Endodermal cell (in vitro differentiated cells): ENCODE data around the gene QSOX1. TPM values are rescaled to one million over a fixed set of nuclear protein-coding genes. Genes with fewer than 3 reads are reported as not detected.

Experiments used
- DNase-seq: peaks from one replicate; pipeline ENCODE4 v3.0.0-alpha.2; 2017
- H3K27ac ChIP-seq: 2 replicates; pipeline ENCODE4 v1.5.1; 2013; ENCODE audit warnings: mild to moderate bottlenecking, low read depth, low read length, moderate library complexity
- H3K27me3 ChIP-seq: 2 replicates; pipeline ENCODE4 v1.6.1; 2013; ENCODE audit warnings: mild to moderate bottlenecking, low read length, moderate library complexity; ENCODE audit not compliant: insufficient read depth, control insufficient read depth, poor library complexity, severe bottlenecking
- H3K36me3 ChIP-seq: 2 replicates; pipeline ENCODE4 v1.7.0; 2013; ENCODE audit warnings: mild to moderate bottlenecking, low read length, moderate library complexity; ENCODE audit not compliant: control insufficient read depth, insufficient read depth
- H3K4me1 ChIP-seq: one replicate; pipeline ENCODE4 v1.7.0; 2013; ENCODE audit warnings: low read length; ENCODE audit not compliant: control insufficient read depth, insufficient read depth
- H3K4me3 ChIP-seq: 2 replicates; pipeline ENCODE4 v1.5.1; 2013; ENCODE audit warnings: mild to moderate bottlenecking, low read length, moderate library complexity
- H3K9ac ChIP-seq: 2 replicates; pipeline ENCODE4 v1.6.1; 2013; ENCODE audit warnings: mild to moderate bottlenecking, low read length, moderate library complexity; ENCODE audit not compliant: poor library complexity, severe bottlenecking; ENCODE audit errors: extremely low read depth
- H3K9me3 ChIP-seq: 2 replicates; pipeline ENCODE4 v1.6.1; 2013; ENCODE audit warnings: mild to moderate bottlenecking, low read length, moderate library complexity; ENCODE audit not compliant: control insufficient read depth
- H3K27ac Mint-ChIP-seq: 2 replicates; pipeline ENCODE4 v1.8.0; 2020; ENCODE audit warnings: mixed read lengths
- H3K27me3 Mint-ChIP-seq: 2 replicates; pipeline ENCODE4 v1.8.0; 2021; ENCODE audit warnings: mild to moderate bottlenecking, mixed read lengths; ENCODE audit not compliant: insufficient read depth
- H3K36me3 Mint-ChIP-seq: 2 replicates; pipeline ENCODE4 v1.8.0; 2020; ENCODE audit warnings: low read depth, mixed read lengths
- H3K4me1 Mint-ChIP-seq: 2 replicates; pipeline ENCODE4 v1.8.0; 2020; ENCODE audit warnings: mixed read lengths
- H3K4me3 Mint-ChIP-seq: 2 replicates; pipeline ENCODE4 v1.8.0; 2020; ENCODE audit warnings: mild to moderate bottlenecking, moderate library complexity, mixed read lengths
- H3K9me3 Mint-ChIP-seq: 2 replicates; pipeline ENCODE4 v1.8.0; 2020; ENCODE audit warnings: mild to moderate bottlenecking, mixed read lengths
- WGBS, 2 experiments: methylation state at CpG; one replicate each; pipeline versions ENCODE4 v1.1.5 to v1.1.7; 2013; ENCODE audit warnings: missing lambda C conversion rate in 2 of 2, mixed read lengths in 1 of 2; ENCODE audit not compliant: insufficient coverage in 1 of 2, insufficient read length in 1 of 2; 5-methylcytosine and 5-hydroxymethylcytosine counted together
- total RNA-seq, 2 donors: library from RNA; stranded (reverse); fragmentation: NEBNext Ultra II Directional in 1 of 2; extraction: Animal tissue kit (Norgen Biotek cat#: 25700) in 1 of 2; gene quantifications; 2 replicates in 1 of 2; 3 replicates in 1 of 2; pipeline ENCODE4 v1.2.1, GENCODE V29; 2021
- TF ChIP-seq, protein P1 (sequence below): fragments of 200-600 bp; sonication (generic); conservative IDR thresholded peaks from 2 replicates; pipeline ENCODE4 v1.5.0; 2021; ENCODE audit warnings: antibody characterized with exemption, mild to moderate bottlenecking

Gene QSOX1
- total RNA-seq, 2 donors from 2014 or later: 77.9 to 116 TPM

DNA sequence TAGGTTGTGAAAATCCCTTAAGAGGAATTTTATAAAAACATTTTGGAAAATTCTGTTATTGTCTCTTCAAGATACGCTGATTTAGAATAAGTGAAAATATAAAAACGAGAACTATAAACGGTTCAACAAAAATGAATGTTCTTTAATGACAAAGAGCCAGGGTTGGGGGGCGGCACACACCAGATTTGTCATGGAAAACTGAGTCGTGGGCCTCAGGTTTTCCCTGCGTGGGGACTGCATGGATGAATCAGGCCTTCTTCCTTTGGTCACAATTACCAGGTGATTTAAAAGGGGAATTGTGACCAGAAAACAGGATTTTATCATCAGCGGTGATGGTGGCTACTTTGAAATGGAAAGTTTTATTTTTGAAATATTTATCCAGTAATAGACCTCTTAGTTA lies 84.0 kb downstream of the QSOX1 start:
- Mint-ChIP-seq H3K4me1 (peaks cover 35% of the 10 kb centered on the region), H3K4me3 (no peak overlapping the region), H3K27ac (no peak overlapping the region)

DNA sequence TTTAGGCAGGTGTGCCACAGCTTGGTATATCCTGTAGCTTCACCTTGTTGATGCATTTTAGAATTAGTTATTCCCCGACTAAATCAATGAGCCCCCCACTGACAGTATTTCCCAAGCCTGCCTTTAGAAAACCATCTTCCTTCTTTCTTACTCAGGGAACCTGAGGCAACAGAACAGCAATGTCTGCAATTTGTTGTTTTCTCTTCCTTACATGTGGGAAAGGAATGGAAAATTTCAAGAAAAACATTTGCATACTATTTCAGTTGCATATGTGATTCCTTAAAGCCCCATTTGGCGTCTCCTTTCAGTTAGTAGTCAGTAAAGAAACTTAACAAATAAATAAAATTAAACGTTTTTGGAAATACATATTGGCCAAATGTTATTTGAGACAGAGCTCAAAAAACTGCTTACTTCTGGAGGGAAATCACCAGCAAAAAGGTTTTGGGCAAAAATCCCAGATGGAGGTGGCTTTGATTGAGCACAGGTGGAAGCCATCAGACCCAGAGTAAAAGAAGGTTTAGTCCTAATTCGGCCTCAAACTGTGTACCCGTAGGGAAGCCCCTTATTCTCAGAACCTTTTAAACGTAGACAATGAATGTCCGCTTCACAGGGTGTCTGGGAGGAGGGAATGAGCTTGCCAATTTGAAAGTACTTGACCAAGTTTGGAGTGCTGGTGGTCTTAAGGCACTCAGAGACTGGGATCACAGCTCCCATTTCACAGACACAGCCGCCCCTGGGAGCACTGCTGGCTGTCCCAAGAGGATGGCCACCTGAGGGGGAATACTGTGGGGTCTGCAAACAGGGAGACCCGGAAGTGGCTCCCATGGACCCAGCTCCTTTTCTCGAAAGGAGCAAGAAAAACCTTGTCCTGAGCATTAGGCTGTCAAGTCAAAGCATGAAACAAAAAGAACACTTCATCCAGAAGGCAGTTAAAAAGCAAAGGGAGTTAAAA lies 84.8 kb downstream of the QSOX1 start:
- Mint-ChIP-seq H3K4me3 (no peak overlapping the region), H3K27ac (no peak overlapping the region), H3K4me1 (peaks cover 31% of the 10 kb centered on the region), H3K27me3 (peaks cover 87% of the 10 kb centered on the region), H3K9me3 (no peaks in the 10 kb centered on the region), H3K36me3 (no peaks in the 10 kb centered on the region)
- no peaks in the 10 kb centered on the region for H3K9me3 ChIP-seq
- H3K4me3 ChIP-seq: no peak overlapping the region
- H3K4me1 ChIP-seq: peaks cover 2% of the 10 kb centered on the region
- 13 to 15% methylated on average over 7 to 10 of the region's 10 CpGs for WGBS, 2 experiments
- DNase-seq: peak; percentile 62
- TF ChIP-seq, protein P1, sequence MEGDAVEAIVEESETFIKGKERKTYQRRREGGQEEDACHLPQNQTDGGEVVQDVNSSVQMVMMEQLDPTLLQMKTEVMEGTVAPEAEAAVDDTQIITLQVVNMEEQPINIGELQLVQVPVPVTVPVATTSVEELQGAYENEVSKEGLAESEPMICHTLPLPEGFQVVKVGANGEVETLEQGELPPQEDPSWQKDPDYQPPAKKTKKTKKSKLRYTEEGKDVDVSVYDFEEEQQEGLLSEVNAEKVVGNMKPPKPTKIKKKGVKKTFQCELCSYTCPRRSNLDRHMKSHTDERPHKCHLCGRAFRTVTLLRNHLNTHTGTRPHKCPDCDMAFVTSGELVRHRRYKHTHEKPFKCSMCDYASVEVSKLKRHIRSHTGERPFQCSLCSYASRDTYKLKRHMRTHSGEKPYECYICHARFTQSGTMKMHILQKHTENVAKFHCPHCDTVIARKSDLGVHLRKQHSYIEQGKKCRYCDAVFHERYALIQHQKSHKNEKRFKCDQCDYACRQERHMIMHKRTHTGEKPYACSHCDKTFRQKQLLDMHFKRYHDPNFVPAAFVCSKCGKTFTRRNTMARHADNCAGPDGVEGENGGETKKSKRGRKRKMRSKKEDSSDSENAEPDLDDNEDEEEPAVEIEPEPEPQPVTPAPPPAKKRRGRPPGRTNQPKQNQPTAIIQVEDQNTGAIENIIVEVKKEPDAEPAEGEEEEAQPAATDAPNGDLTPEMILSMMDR: no peak
- no peak overlapping the region for H3K9ac ChIP-seq
- H3K27ac ChIP-seq: no peak overlapping the region
- peaks cover 87% of the 10 kb centered on the region for H3K27me3 ChIP-seq
- H3K36me3 ChIP-seq: no peaks in the 10 kb centered on the region

More for the DNA sequence above, 84.0 kb downstream of the QSOX1 start:
- Histone ChIP-seq H3K4me3 (no peak overlapping the region), H3K9me3 (no peaks in the 10 kb centered on the region), H3K27me3 (peaks cover 94% of the 10 kb centered on the region), H3K9ac (no peak overlapping the region), H3K27ac (no peak overlapping the region), H3K36me3 (no peaks in the 10 kb centered on the region), H3K4me1 (peaks cover 3% of the 10 kb centered on the region)
- peaks cover 92% of the 10 kb centered on the region for H3K27me3 Mint-ChIP-seq
- WGBS, 2 experiments: 31 to 34% methylated on average over 6 to 7 of the region's 7 CpGs
- DNase-seq: no peak
- H3K36me3 Mint-ChIP-seq: no peaks in the 10 kb centered on the region
- TF ChIP-seq, protein P1: no peak
- no peaks in the 10 kb centered on the region for H3K9me3 Mint-ChIP-seq

DNA sequence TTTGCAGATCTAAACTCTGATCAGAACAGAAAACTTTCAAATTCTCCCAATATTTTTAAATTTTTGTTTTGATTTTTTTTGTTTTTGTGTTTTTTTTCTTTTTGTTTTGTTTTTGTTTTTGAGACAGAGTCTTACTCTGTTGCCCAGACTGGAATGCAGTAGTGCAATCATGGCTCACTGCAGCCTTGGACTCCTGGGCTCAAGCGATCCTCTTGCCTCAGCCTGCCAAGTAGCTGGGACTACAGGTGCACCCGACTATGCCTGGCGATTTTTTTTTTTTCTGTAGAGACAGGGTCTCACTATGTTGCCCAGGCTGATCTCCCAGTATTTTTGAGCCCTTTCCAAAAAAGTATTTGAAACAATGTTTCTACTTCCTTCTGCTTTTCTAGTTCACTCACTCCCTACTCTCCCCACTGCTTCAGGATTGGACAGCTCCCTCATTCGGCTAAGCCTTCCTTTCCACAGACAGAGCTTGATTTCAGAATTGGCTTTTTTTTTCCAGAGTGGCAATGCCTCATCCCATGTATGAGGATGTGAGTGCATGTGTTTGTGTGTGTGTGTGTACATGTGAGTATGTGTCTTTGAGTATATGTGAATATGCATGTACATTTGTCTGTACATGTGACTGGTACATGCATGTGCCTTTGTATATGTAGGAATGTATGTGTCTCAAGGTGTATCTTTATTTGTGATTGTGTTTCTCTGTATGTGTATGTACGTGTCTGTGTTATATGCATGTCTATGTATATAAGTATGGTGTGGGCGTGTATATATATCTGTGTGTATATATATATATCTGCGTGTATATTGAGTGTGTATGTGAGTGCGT lies 87.3 kb downstream of the QSOX1 start:
- Mint-ChIP-seq H3K27me3 (peaks cover 66% of the 10 kb centered on the region), H3K4me3 (no peak overlapping the region)
- DNase-seq: no peak

More for the DNA sequence above, 87.3 kb downstream of the QSOX1 start:
- TF ChIP-seq, protein P1: no peak
- H3K9ac ChIP-seq: no peak overlapping the region
- H3K27ac Mint-ChIP-seq: no peak overlapping the region
- no peak overlapping the region for H3K27ac ChIP-seq
- H3K36me3 Mint-ChIP-seq: no peaks in the 10 kb centered on the region
- no peaks in the 10 kb centered on the region for H3K4me1 ChIP-seq
- no peak overlapping the region for H3K4me3 ChIP-seq
- no peaks in the 10 kb centered on the region for H3K9me3 Mint-ChIP-seq
- no peaks in the 10 kb centered on the region for H3K9me3 ChIP-seq
- 77 to 81% methylated on average over 6 to 8 of the region's 8 CpGs for WGBS, 2 experiments
- H3K27me3 ChIP-seq: peaks cover 62% of the 10 kb centered on the region
- peaks cover 17% of the 10 kb centered on the region for H3K4me1 Mint-ChIP-seq
- H3K36me3 ChIP-seq: no peaks in the 10 kb centered on the region
